CD4-positive, alpha-beta T cell treated with Interleukin-17A for 1 hour (primary cell): ENCODE results near the gene LGALS7B.
"Not testable (repeated sequence)": the region's sequence is repeated elsewhere in the genome, so short reads cannot be mapped to it uniquely, and the experiment has no call there.

Source experiments
- DNase-seq: peaks from one replicate; pipeline ENCODE4 v3.0.0-alpha.2; 2020

LGALS7B gene

GRCh38 chr19:38825936-38826335 lies 36.9 kb downstream of the LGALS7B start:
- DNase-seq, result not testable (repeated sequence)

DNA sequence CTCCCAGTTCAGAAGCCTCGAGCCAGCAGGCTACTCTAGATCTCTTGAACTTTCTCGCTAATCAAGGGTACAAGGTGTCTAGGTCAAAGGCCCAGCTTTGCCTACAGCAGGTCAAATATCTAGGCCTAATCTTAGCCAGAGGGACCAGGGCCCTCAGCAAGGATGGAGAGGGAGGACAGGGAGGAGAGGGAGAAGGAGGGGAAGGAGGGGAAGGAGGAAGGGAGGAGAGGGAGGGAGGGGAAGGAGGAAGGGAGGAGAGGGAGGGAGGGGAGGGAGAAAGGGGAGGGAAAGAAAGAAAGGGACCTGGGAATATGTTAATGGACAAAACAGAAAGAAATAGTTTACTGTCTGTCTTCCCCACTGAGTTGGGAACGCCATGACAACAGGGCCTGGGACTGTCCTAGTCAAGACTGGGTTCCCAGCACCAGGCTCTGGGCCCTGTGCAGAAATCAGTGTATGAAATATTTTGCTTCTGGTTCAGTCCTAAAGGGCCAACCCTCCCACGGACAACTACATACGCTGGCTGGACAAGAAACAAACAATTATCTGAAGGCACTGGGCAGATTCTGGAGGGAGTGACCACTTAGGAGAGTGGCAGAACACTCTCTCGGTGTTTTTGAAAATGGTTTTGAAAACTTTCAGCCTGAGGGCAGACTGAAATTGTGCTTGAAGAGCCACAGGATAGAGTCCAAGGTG lies 38.0 kb downstream of the LGALS7B start:
- no peak for DNase-seq

DNA sequence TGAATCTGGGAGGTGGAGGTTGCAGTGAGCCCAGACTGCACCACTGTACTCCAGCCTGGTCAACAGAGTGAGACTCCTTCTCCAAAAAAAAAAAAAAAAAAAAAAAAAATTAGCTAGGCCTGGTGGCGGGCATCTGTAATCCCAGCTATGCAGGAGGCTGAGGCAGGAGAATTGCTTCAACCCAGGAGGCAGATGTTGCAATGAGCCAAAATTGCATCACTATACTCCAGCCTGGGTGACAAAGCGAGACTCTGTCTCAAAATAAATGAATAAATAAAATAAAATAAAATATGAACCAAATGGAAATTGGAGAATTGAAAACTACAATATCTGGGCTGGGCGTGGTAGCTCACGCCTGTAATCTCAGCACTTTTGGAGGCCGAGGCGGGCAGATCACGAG lies 40.2 kb downstream of the LGALS7B start:
- DNase-seq, result not testable (repeated sequence)

GRCh38 chr19:38830039-38830733 lies 41.2 kb downstream of the LGALS7B start:
- no peak for DNase-seq

- DNase-seq, result peak; percentile 46
Observed at GRCh38 chr19:38831142-38831605, 42.2 kb downstream of the LGALS7B start.

GRCh38 chr19:38833092-38833425 lies 44.1 kb downstream of the LGALS7B start:
- DNase-seq, result no peak

DNA sequence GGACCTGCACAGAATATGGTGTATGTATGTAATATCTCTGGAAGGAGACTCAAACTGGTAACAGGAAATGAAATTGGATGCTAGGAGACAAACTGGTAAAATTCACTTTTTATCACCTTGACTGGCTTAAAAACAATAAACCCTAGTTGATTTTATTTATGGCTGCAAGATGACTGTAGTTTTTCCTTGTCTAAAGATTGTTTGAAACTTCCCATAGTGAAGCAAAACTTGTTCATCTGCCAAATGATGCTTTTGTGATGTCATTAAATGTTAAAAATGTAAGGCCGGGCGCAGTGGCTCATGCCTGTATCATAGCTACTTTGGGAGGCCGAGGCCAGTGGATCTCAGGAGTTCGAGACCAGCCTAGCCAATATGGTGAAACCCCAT lies 45.1 kb downstream of the LGALS7B start:
- DNase-seq, result no peak

- no peak for DNase-seq
Observed at GRCh38 chr19:38834590-38834989, 45.6 kb downstream of the LGALS7B start.

GRCh38 chr19:38836159-38836982 lies 47.4 kb downstream of the LGALS7B start:
- DNase-seq, result no peak

DNA sequence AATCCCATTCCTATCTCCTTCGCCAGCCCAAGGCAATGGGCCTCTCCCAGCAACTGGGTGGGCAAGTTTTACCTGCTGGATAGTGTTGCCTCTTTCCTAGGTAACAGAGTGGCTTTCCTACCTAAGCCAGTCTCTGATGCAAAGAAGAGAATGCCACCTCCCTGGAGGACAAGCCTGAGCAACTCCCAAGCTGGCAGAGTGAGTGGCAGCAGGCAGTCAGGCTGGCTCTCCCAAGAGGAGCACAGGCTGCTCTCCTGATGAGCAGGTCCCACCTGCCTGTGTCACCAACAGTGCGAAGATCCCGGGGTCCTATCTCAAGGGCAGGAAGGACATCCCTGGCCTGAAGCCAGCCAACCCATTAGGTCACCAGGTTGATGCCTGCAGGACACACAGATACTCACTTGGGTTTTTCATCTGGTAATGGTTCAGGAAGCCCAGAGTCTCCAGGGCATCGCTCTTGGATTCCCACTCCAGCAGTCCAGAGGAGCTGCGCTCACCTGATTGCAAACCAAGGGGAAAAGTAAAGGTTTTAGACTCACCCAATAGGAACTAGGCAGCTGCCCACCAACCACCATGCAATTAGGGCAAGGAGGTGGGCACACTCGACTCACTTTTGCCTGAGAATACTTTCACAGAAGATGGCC lies 48.1 kb downstream of the LGALS7B start:
- DNase-seq, result no peak

GRCh38 chr19:38837656-38838121 lies 48.7 kb downstream of the LGALS7B start:
- no peak for DNase-seq

- DNase-seq, result no peak
Observed at GRCh38 chr19:38838208-38838985, 49.4 kb downstream of the LGALS7B start.

DNA sequence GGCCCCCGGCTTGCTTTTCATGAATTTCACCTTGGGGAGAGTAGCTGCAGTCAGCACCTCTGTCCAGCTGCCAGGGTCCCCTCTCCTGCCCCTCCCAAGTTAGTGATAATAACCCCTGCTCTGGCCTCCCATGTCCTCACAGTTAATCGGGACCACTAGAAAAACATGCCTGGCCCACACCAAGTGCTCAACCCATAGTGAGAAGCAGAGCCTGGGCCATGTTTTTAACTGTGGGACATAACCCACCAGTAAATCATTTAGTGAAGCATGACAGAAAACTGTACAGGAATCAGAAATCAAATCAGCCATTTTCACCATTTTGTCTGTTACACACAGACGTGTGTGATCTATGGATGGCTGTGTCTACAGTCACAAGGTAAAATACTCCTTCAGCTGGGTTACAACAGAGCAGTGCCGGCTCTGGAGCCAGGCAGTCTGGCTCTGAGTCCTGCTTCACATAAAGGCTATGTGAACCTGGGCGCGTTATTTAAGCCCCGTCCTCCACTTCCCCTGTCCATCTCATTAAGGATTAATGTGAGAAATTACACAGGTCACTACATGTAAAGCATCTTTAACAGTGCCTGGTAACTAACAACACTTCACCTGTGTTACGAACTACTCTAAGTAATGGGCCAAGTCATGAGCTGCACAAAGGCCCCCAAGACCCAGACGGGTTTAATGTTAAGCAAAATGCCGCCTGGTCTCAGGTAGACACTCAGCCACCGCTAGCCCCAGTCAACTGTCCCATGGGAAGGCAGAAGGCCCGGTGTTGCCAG lies 50.2 kb downstream of the LGALS7B start:
- DNase-seq, result no peak

DNA sequence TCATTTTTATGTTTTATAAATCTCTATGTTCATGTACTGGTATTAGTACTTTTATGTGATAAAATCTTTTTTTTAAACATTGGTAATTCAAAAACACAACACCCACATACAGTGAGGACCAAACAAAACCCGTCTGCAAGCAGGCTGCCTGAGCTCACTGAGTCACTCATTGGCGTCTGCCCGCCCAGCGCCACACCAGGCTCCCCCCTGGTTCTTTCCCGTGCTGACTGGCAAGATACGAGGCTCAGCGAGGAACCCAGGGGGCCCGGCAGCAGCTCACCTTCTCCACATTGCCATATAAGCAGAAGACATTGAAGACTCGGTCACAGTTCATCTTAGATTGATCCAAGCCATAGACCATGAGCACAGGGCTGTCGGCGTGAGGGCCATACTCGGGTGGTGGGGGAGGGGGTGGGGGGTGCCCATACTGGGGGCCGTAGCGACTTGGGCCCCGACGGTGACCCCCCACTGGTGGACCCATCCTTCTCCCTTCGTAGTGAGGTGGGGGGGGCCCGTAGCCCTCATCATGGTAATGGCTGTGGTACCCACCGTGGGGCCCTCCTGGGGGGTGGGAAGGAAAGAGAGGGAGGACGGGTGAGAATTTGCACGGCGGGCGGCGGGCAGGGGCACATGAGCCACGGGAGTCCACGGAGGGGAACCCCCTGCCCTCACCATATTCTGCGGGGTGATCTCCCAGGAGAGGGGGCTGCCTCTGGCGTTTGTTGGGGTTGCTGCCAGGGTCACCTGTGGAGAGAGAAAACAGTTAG lies 51.0 kb downstream of the LGALS7B start:
- DNase-seq, result no peak

- no peak for DNase-seq
Observed at GRCh38 chr19:38840583-38840968, 51.6 kb downstream of the LGALS7B start.
